ENCODE data around the gene TRMT1L. TPM values are rescaled to one million over a fixed set of nuclear protein-coding genes. Genes with fewer than 3 reads are reported as not detected.

The TRMT1L gene
- total RNA-seq, 2 donors from 2014 or later, result 13.9 to 16.2 TPM

- DNase-seq (no peak), ATAC-seq (no peak)
- intact Hi-C loops (cut with DNase I, micrococcal nuclease), result no loop called here
Observed at GRCh38 chr1:185073725-185074124, 83.0 kb downstream of the TRMT1L start.

GRCh38 chr1:185070051-185070450 is 86.7 kb downstream of the TRMT1L start:
- ATAC-seq (no peak), DNase-seq (no peak)
- intact Hi-C loops (cut with DNase I, micrococcal nuclease), result no loop called here

GRCh38 chr1:185069202-185069772 is 87.5 kb downstream of the TRMT1L start:
- intact Hi-C loops (cut with DNase I, micrococcal nuclease), result no loop called here

GRCh38 chr1:185068341-185068740 is 88.4 kb downstream of the TRMT1L start:
- no peak for DNase-seq
- intact Hi-C loops (cut with DNase I, micrococcal nuclease), result no loop called here
- no peak for ATAC-seq

More at GRCh38 chr1:185069202-185069772, 87.5 kb downstream of the TRMT1L start:
- DNase-seq (no peak), ATAC-seq (no peak)

Other genes with a start within 250 kb of the TRMT1L start
- 10 to 100 TPM in 1 of 2 donors, 1 to 10 TPM in 1; 4.6 to 27.5 TPM for gene NIBAN1, start 182.4 kb downstream of the TRMT1L start, total RNA-seq
- 10 to 100 TPM; 15.9 to 18.3 TPM for gene RNF2, start 111.4 kb downstream of the TRMT1L start, total RNA-seq
- gene SWT1, start 214 bp upstream of the TRMT1L start, total RNA-seq, result 1 to 10 TPM; 4.1 to 6.7 TPM
- gene IVNS1ABP, start 160.3 kb upstream of the TRMT1L start, total RNA-seq, result 100 to 1,000 TPM; 134 to 170 TPM